Vagina (tissue), 2 donors: ENCODE measurements around the gene SLC25A24. TPM values are rescaled to one million over a fixed set of nuclear protein-coding genes. Genes with fewer than 3 reads are reported as not detected.
"Not testable (repeated sequence)": the region's sequence is repeated elsewhere in the genome, so short reads cannot be mapped to it uniquely, and the experiment has no call there.

Experiments
- DNase-seq, 2 donors: peaks; one replicate each; pipeline ENCODE4 v3.0.0-alpha.2; 2017; ENCODE audit errors: extremely low spot score in 2 of 2
- H3K27ac ChIP-seq: fragments of 200-600 bp; sonication (generic); one replicate; pipeline ENCODE4 v1.5.1; 2019
- H3K27me3 ChIP-seq: fragments of 200-600 bp; sonication (generic); one replicate; pipeline ENCODE4 v1.5.1; 2019
- H3K36me3 ChIP-seq, 2 donors: fragments of 200-600 bp; sonication (generic); one replicate each; pipeline ENCODE4 v1.5.1; 2017 to 2019
- H3K4me1 ChIP-seq: fragments of 200-600 bp; sonication (generic); one replicate; pipeline ENCODE4 v1.5.1; 2019
- H3K4me3 ChIP-seq, 2 donors: fragments of 200-600 bp; sonication (generic); 1 replicate in 1 of 2; 2 replicates in 1 of 2; pipeline ENCODE4 v1.5.1; 2016 to 2019
- H3K9me3 ChIP-seq: fragments of 200-600 bp; sonication (generic); one replicate; pipeline ENCODE4 v1.5.1; 2019
- CTCF ChIP-seq, 3 experiments: fragments of 450-650 bp in 2 of 3; fragments of 200-600 bp in 1 of 3; sonication (generic) in 1 of 3; IDR thresholded peaks; one replicate each; pipeline ENCODE4 v1.5.1; 2017 to 2019; ENCODE audit warnings: antibody characterized with exemption in 3 of 3, mild to moderate bottlenecking in 2 of 3, moderate library complexity in 2 of 3
- POLR2A ChIP-seq, 2 donors: fragments of 450-650 bp; IDR thresholded peaks; one replicate each; pipeline ENCODE4 v1.6.1; 2017; ENCODE audit warnings: antibody characterized with exemption in 2 of 2, mild to moderate bottlenecking in 2 of 2, moderate library complexity in 2 of 2
- POLR2AphosphoS5 ChIP-seq, 2 donors: sonication (generic); formaldehyde crosslinking; IDR thresholded peaks; one replicate each; pipeline ENCODE4 v1.9.0; 2017; ENCODE audit warnings: antibody characterized with exemption in 2 of 2, mild to moderate bottlenecking in 2 of 2, low read depth in 1 of 2; ENCODE audit not compliant: insufficient read depth in 1 of 2
- intact Hi-C: fragments of 100-400 bp; cut with DNase I; formaldehyde crosslinking; loops from one replicate; pipeline ENCODE4 v1.15.1; 2023
- total RNA-seq: library from RNA; depleted of rRNA; stranded (reverse); fragments of >200 nt; gene quantifications from one replicate; pipeline ENCODE4 v1.2.3, GENCODE V29; 2016

Gene SLC25A24
- total RNA-seq, 1 donor from 2014 or later: 30.7 TPM

- H3K4me1 ChIP-seq: no peaks in the 10 kb centered on the region
- TF ChIP-seq POLR2AphosphoS5 (IDR thresholded peaks at IDR 0.05; ENCODE audit: insufficient read depth in 1 of 2, low read depth in 1 of 2): no peak
- TF ChIP-seq POLR2A (IDR thresholded peaks at IDR 0.05): no peak
- no peak for TF ChIP-seq CTCF (IDR thresholded peaks at IDR 0.05)
- H3K36me3 ChIP-seq: peaks cover 0 to 37% of the 10 kb centered on the region in 2 donors
- no peak overlapping the region for H3K27ac ChIP-seq
- no peak for DNase-seq
- H3K4me3 ChIP-seq: no peak overlapping the region
- H3K9me3 ChIP-seq: no peaks in the 10 kb centered on the region
- H3K27me3 ChIP-seq: no peaks in the 10 kb centered on the region
- intact Hi-C loops: no loop called here
These were observed 58.5 kb downstream of the SLC25A24 start for GRCh38 chr1:108141621-108142020.

- H3K4me3 ChIP-seq: no peak overlapping the region
- intact Hi-C loops: no loop called here
- no peak for TF ChIP-seq POLR2AphosphoS5 (IDR thresholded peaks at IDR 0.05; ENCODE audit: insufficient read depth in 1 of 2, low read depth in 1 of 2)
- no peak for TF ChIP-seq CTCF (IDR thresholded peaks at IDR 0.05)
- TF ChIP-seq POLR2A (IDR thresholded peaks at IDR 0.05): no peak
- no peak overlapping the region for H3K27ac ChIP-seq
- no peaks in the 10 kb centered on the region for H3K4me1 ChIP-seq
- H3K9me3 ChIP-seq: no peaks in the 10 kb centered on the region
- no peak for DNase-seq
- no peaks in the 10 kb centered on the region for H3K27me3 ChIP-seq
- peaks cover 0 to 42% of the 10 kb centered on the region in 2 donors for H3K36me3 ChIP-seq
These were observed 59.2 kb downstream of the SLC25A24 start for GRCh38 chr1:108140936-108141335.

- Histone ChIP-seq H3K36me3 (peaks cover 0 to 49% of the 10 kb centered on the region in 2 donors), H3K4me3 (no peak overlapping the region), H3K9me3 (no peaks in the 10 kb centered on the region), H3K27ac (no peak overlapping the region), H3K27me3 (no peaks in the 10 kb centered on the region), H3K4me1 (no peaks in the 10 kb centered on the region)
- no peak for DNase-seq
- TF ChIP-seq POLR2A (IDR thresholded peaks at IDR 0.05) (no peak), CTCF (IDR thresholded peaks at IDR 0.05) (no peak), POLR2AphosphoS5 (IDR thresholded peaks at IDR 0.05; ENCODE audit: insufficient read depth in 1 of 2, low read depth in 1 of 2) (no peak)
- intact Hi-C loops: no loop called here
These were observed 60.0 kb downstream of the SLC25A24 start for GRCh38 chr1:108140177-108140576.

- not testable (repeated sequence) for H3K4me3 ChIP-seq, H3K27me3 ChIP-seq
- H3K36me3 ChIP-seq: peaks cover 0 to 50% of the 10 kb centered on the region in 2 donors
These were observed 60.6 kb downstream of the SLC25A24 start for GRCh38 chr1:108139555-108139954.

GRCh38 chr1:108133148-108133547 lies 67.0 kb downstream of the SLC25A24 start:
- H3K4me3 ChIP-seq, H3K9me3 ChIP-seq, intact Hi-C loops, DNase-seq, H3K27ac ChIP-seq, H3K4me1 ChIP-seq, H3K27me3 ChIP-seq: not testable (repeated sequence)
- H3K36me3 ChIP-seq: peaks cover 0 to 40% of the 10 kb centered on the region in 2 donors

More at GRCh38 chr1:108139555-108139954, 60.6 kb downstream of the SLC25A24 start:
- intact Hi-C loops, H3K27ac ChIP-seq, DNase-seq, H3K9me3 ChIP-seq, H3K4me1 ChIP-seq: not testable (repeated sequence)

GRCh38 chr1:108132367-108132766 lies 67.8 kb downstream of the SLC25A24 start:
- H3K4me3 ChIP-seq, H3K27ac ChIP-seq, DNase-seq, H3K4me1 ChIP-seq, H3K9me3 ChIP-seq, H3K27me3 ChIP-seq, intact Hi-C loops: not testable (repeated sequence)
- peaks cover 0 to 35% of the 10 kb centered on the region in 2 donors for H3K36me3 ChIP-seq

- H3K27ac ChIP-seq, H3K9me3 ChIP-seq, DNase-seq, H3K27me3 ChIP-seq, H3K4me3 ChIP-seq, H3K4me1 ChIP-seq, intact Hi-C loops: not testable (repeated sequence)
- peaks cover 0 to 27% of the 10 kb centered on the region in 2 donors for H3K36me3 ChIP-seq
These were observed 68.9 kb downstream of the SLC25A24 start for GRCh38 chr1:108131281-108131680.
